Activated B cell treated with CpG ODN at 0.5 μM for 24 hours (primary cell): Measurements from ENCODE around the gene NTHL1. TPM values are rescaled to one million over a fixed set of nuclear protein-coding genes. Genes with fewer than 3 reads are reported as not detected.
"Not testable (repeated sequence)": the region's sequence is repeated elsewhere in the genome, so short reads cannot be mapped to it uniquely, and the experiment has no call there.

ENCODE experiments used
- ATAC-seq: fragments of 200-7000 bp; cut with Tn5 transposase; one replicate; pipeline ENCODE4 v1.10.0; 2021; ENCODE audit warnings: low read depth, mild to moderate bottlenecking, moderate library complexity
- CTCF ChIA-PET: fragments of 350-600 bp; sonication (Branson Sonifier 250); formaldehyde crosslinking; loops from one replicate; lab custom pipeline; 2021; ENCODE audit warnings: antibody characterized with exemption; lab: Charles Lee
- POLR2A ChIA-PET: fragments of 350-600 bp; sonication (Branson Sonifier 250); formaldehyde crosslinking; loops from one replicate; lab custom pipeline; 2021; ENCODE audit warnings: antibody characterized with exemption; lab: Charles Lee
- DNase-seq: peaks from one replicate; pipeline ENCODE4 v3.0.0; 2022
- H3K27ac Mint-ChIP-seq: one replicate; pipeline ENCODE4 v1.8.0; 2020; ENCODE audit warnings: mixed read lengths
- H3K27me3 Mint-ChIP-seq: one replicate; pipeline ENCODE4 v1.8.0; 2021; ENCODE audit warnings: mixed read lengths
- H3K36me3 Mint-ChIP-seq: one replicate; pipeline ENCODE4 v1.8.0; 2021; ENCODE audit warnings: low read depth, mixed read lengths
- H3K4me1 Mint-ChIP-seq: one replicate; pipeline ENCODE4 v1.8.0; 2021; ENCODE audit warnings: mixed read lengths
- H3K4me3 Mint-ChIP-seq: one replicate; pipeline ENCODE4 v1.8.0; 2020; ENCODE audit warnings: mild to moderate bottlenecking, mixed read lengths
- H3K9me3 Mint-ChIP-seq: one replicate; pipeline ENCODE4 v1.8.0; 2020; ENCODE audit warnings: mixed read lengths
- intact Hi-C: fragments of 100-400 bp; cut with micrococcal nuclease; formaldehyde crosslinking; loops from one replicate; pipeline ENCODE4 v1.15.1; 2024
- total RNA-seq: library from RNA; stranded (reverse); gene quantifications from 2 replicates; pipeline ENCODE4 v1.2.3, GENCODE V29; 2022
- TF ChIP-seq, protein P1 (sequence below): fragments of 200-600 bp; IDR thresholded peaks from one replicate; pipeline ENCODE4 v1.8.0; 2022; ENCODE audit warnings: antibody characterized with exemption, mild to moderate bottlenecking

The NTHL1 gene
- total RNA-seq, 1 donor from 2014 or later: 10.5 TPM

DNA sequence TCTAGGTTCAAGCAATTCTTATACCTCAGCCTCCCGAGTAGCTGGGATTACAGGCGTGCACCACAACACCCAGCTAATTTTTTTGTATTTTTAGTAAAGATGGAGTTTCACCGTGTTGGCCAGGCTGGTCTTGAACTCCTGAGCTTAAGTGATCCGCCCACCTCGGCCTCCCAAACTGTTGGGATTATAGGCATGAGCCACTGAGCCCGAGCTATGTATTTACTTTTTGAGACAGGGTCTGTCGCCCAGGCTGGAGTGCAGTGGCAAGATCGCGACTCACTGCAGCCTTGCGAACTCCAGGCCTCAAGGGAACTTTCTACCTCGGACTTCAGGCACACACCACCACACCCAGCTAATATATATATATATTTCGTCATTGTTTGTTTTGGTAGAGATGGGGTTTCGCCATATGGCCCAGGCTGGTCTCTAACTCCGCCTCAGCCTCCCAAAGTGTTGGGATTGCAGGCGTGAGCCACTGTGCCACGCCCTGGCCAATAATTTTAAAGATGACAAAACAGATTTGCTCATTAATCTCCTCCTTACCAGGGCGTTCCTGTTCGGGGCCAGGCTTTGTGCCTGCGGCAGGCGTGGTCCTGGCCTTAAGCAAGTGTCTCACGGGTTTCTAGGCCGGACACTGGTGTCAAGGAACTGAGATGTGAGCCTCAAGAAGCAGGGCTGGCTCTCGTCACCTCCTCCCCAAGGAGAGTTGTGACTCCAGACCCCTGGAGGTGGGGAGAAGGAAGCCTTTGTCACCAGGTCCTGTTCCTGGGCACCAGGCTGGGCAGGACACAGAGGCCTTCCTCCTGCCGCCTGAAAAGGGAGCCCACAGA is 32.3 kb downstream of the NTHL1 start:
- H3K4me3 Mint-ChIP-seq: no peak overlapping the region
- POLR2A ChIA-PET: interaction anchor here (0.7 kb wide), 1 partner anchor 557 kb away, joined by 4 read pairs; no protein-coding TSS in a partner anchor

DNA sequence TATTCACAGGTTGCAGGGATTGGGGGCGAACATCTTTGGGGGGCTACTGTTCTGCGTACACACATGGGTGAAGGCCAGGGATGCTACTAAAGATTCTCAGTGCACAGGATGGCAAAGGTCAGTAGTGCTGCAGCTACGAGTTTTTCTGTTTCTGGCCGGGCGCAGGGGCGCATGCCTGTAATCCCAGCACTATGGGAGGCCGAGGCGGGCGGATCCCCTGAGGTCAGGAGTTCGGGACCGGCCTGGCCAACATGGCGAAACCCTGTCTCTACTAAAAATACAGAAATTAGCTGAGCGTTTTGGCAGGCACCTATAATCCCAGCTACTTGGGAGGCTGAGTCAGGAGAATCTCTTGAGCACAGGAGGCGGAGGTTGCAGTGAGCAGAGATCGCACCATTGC is 34.1 kb downstream of the NTHL1 start:
- CTCF ChIA-PET: no interaction called here
- intact Hi-C loops: no loop called here
- H3K27me3 Mint-ChIP-seq: peaks cover 3% of the 10 kb centered on the region
- no peaks in the 10 kb centered on the region for H3K36me3 Mint-ChIP-seq
- H3K27ac Mint-ChIP-seq: no peak overlapping the region
- DNase-seq (no peak), ATAC-seq (no peak)
- H3K4me1 Mint-ChIP-seq: peaks cover 13% of the 10 kb centered on the region
- TF ChIP-seq, protein P1, sequence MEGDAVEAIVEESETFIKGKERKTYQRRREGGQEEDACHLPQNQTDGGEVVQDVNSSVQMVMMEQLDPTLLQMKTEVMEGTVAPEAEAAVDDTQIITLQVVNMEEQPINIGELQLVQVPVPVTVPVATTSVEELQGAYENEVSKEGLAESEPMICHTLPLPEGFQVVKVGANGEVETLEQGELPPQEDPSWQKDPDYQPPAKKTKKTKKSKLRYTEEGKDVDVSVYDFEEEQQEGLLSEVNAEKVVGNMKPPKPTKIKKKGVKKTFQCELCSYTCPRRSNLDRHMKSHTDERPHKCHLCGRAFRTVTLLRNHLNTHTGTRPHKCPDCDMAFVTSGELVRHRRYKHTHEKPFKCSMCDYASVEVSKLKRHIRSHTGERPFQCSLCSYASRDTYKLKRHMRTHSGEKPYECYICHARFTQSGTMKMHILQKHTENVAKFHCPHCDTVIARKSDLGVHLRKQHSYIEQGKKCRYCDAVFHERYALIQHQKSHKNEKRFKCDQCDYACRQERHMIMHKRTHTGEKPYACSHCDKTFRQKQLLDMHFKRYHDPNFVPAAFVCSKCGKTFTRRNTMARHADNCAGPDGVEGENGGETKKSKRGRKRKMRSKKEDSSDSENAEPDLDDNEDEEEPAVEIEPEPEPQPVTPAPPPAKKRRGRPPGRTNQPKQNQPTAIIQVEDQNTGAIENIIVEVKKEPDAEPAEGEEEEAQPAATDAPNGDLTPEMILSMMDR: no peak
- H3K9me3 Mint-ChIP-seq: no peaks in the 10 kb centered on the region
- no peak overlapping the region for H3K4me3 Mint-ChIP-seq
- POLR2A ChIA-PET: interaction anchor here (0.6 kb wide), 1 partner anchor 1011 kb away, joined by 3 read pairs; no protein-coding TSS in a partner anchor

More for the DNA sequence above, 32.3 kb downstream of the NTHL1 start:
- CTCF ChIA-PET: interaction anchor here (0.6 to 1.2 kb wide), 3 partner anchors 11 to 152 kb away, joined by 3 to 4 read pairs (median 3); no protein-coding TSS in a partner anchor
- Mint-ChIP-seq H3K27ac (no peak overlapping the region), H3K27me3 (peaks cover 11% of the 10 kb centered on the region), H3K9me3 (no peaks in the 10 kb centered on the region), H3K4me1 (peaks cover 4% of the 10 kb centered on the region), H3K36me3 (no peaks in the 10 kb centered on the region)
- DNase-seq (no peak), ATAC-seq (no peak)
- TF ChIP-seq, protein P1: no peak
- intact Hi-C loops: no loop called here

- H3K27me3 Mint-ChIP-seq, intact Hi-C loops, H3K9me3 Mint-ChIP-seq, H3K27ac Mint-ChIP-seq, H3K36me3 Mint-ChIP-seq, ATAC-seq, DNase-seq, H3K4me3 Mint-ChIP-seq: not testable (repeated sequence)
- H3K4me1 Mint-ChIP-seq: peaks cover 30% of the 10 kb centered on the region
- ChIA-PET POLR2A (interaction anchor here (0.5 to 1.4 kb wide), 6 partner anchors 34 to 495 kb away, joined by 3 to 9 read pairs (median 4); partner anchors contain the start of genes RPS2 and TRAF7), CTCF (interaction anchor here (0.9 kb wide), 1 partner anchor 129 kb away, joined by 3 read pairs; no protein-coding TSS in a partner anchor)
These were observed 35.9 kb downstream of the NTHL1 start for GRCh38 chr16:2011726-2012125.

- ChIA-PET POLR2A (interaction anchor here (1.5 to 3.5 kb wide), 4 partner anchors 18 to 144 kb away, joined by 6 to 22 read pairs (median 16); partner anchors contain the start of genes RPS2, TBL3 and TRAF7), CTCF (no interaction called here)
- Mint-ChIP-seq H3K27me3 (no peaks in the 10 kb centered on the region), H3K27ac (peak within 1 kb of the TSS; percentile 90), H3K4me1 (peaks cover 41% of the 10 kb centered on the region), H3K36me3 (peaks cover 12% of the 10 kb centered on the region), H3K4me3 (peak within 1 kb of the TSS; percentile 92), H3K9me3 (no peaks in the 10 kb centered on the region)
- TF ChIP-seq, protein P1: no peak
- DNase-seq (peak; percentile 83), ATAC-seq (peak; percentile 94)
- intact Hi-C loops: loop anchor here (1.0 to 5.0 kb wide), 6 partner anchors 13 to 672 kb away; partner anchors contain the start of genes KCTD5, MLST8, NTHL1 and RPS2
These were observed 37.7 kb downstream of the NTHL1 start, which contains the start of gene ZNF598 for GRCh38 chr16:2009791-2010510. ZNF598 (minus strand) TSS chr16:2009821.

- Mint-ChIP-seq H3K9me3 (no peaks in the 10 kb centered on the region), H3K27me3 (no peaks in the 10 kb centered on the region), H3K27ac (no peak overlapping the region), H3K4me1 (peaks cover 42% of the 10 kb centered on the region), H3K4me3 (peak overlapping the region; percentile 84), H3K36me3 (peaks cover 14% of the 10 kb centered on the region)
- intact Hi-C loops: loop anchor here (1.0 to 5.0 kb wide), 6 partner anchors 14 to 673 kb away; partner anchors contain the start of genes KCTD5, MLST8, NTHL1 and RPS2
- TF ChIP-seq, protein P1: no peak
- ATAC-seq: peak; percentile 40
- no peak for DNase-seq
- ChIA-PET POLR2A (interaction anchor here (0.6 to 3.5 kb wide), 8 partner anchors 17 to 145 kb away, joined by 3 to 22 read pairs (median 5); partner anchors contain the start of genes GFER, RPS2, TBL3 and TRAF7), CTCF (no interaction called here)
These were observed 38.4 kb downstream of the NTHL1 start for GRCh38 chr16:2009164-2009711.
